ENCODE data around the gene ITPKC.

- TF ChIP-seq CTCF (IDR thresholded peaks at IDR 0.05; ENCODE audit: borderline replicate concordance, extremely low read depth, low read length, poor library complexity, severe bottlenecking) (no peak), EZH2 (IDR thresholded peaks at IDR 0.05; ENCODE audit: borderline replicate concordance, low read depth, low read length, severe bottlenecking) (no peak)
Measured at GRCh38 chr19:40688987-40689338, 27.9 kb upstream of the ITPKC start.
